Activated CD4-positive, alpha-beta T cell treated with anti-CD3 and anti-CD28 coated beads, Interleukin-2, amount 10 ng/mL, durations not matched to agents 7 days and 5 days (primary cell): ENCODE measurements around the gene CLCN7. TPM values are rescaled to one million over a fixed set of nuclear protein-coding genes. Genes with fewer than 3 reads are reported as not detected.

Experiments used
- CTCF ChIA-PET: fragments of 350-600 bp; sonication (Branson Sonifier 250); formaldehyde crosslinking; loops from one replicate; lab custom pipeline; 2021; ENCODE audit warnings: antibody characterized with exemption; lab: Charles Lee
- POLR2A ChIA-PET: fragments of 350-600 bp; sonication (Branson Sonifier 250); formaldehyde crosslinking; loops from one replicate; lab custom pipeline; 2021; ENCODE audit warnings: antibody characterized with exemption; lab: Charles Lee
- DNase-seq: peaks from one replicate; pipeline ENCODE4 v3.0.0-alpha.2; 2020
- H3K27ac Mint-ChIP-seq: one replicate; pipeline ENCODE4 v1.8.0; 2021; ENCODE audit warnings: mild to moderate bottlenecking, moderate library complexity, mixed read lengths
- H3K27me3 Mint-ChIP-seq: one replicate; pipeline ENCODE4 v1.8.0; 2021; ENCODE audit warnings: mixed read lengths
- H3K36me3 Mint-ChIP-seq: one replicate; pipeline ENCODE4 v1.8.0; 2021; ENCODE audit warnings: low read depth, mixed read lengths
- H3K4me1 Mint-ChIP-seq: one replicate; pipeline ENCODE4 v1.8.0; 2021; ENCODE audit warnings: mixed read lengths
- H3K4me3 Mint-ChIP-seq: one replicate; pipeline ENCODE4 v1.8.0; 2021; ENCODE audit warnings: mild to moderate bottlenecking, moderate library complexity, mixed read lengths
- H3K9me3 Mint-ChIP-seq: one replicate; pipeline ENCODE4 v1.8.0; 2021; ENCODE audit warnings: mixed read lengths
- total RNA-seq, 2 experiments: library from RNA; stranded (reverse); gene quantifications; one replicate each; pipeline ENCODE4 v1.2.3, GENCODE V29; 2021

Gene CLCN7
- total RNA-seq, 2 experiments from 2014 or later, result 58.3 to 64.0 TPM

- Mint-ChIP-seq H3K9me3 (no peaks in the 10 kb centered on the region), H3K27ac (peak overlapping the region; percentile 68), H3K4me1 (peaks cover 40% of the 10 kb centered on the region), H3K36me3 (peaks cover 8% of the 10 kb centered on the region), H3K4me3 (no peak overlapping the region), H3K27me3 (no peaks in the 10 kb centered on the region)
- ChIA-PET POLR2A (no interaction called here), CTCF (interaction anchor here (0.8 kb wide), 1 partner anchor 9 kb away, joined by 4 read pairs; no protein-coding TSS in a partner anchor)
- no peak for DNase-seq
Measured at GRCh38 chr16:1416521-1416941, 58.3 kb downstream of the CLCN7 start.

- peak; percentile 87 for DNase-seq
- CTCF ChIA-PET, result interaction anchor here (1.1 to 1.2 kb wide), 2 partner anchors 27 to 52 kb away, joined by 3 to 4 read pairs; no protein-coding TSS in a partner anchor
- POLR2A ChIA-PET, result no interaction called here
- Mint-ChIP-seq H3K27me3 (no peaks in the 10 kb centered on the region), H3K27ac (peak within 1 kb of the TSS; percentile 92), H3K4me3 (peak within 1 kb of the TSS; percentile 81), H3K36me3 (peaks cover 7% of the 10 kb centered on the region), H3K9me3 (no peaks in the 10 kb centered on the region), H3K4me1 (peaks cover 27% of the 10 kb centered on the region)
Measured at GRCh38 chr16:1414532-1415260, 60.1 kb downstream of the CLCN7 start, which contains the start of gene UNKL. Gene UNKL (minus strand): TSS chr16:1414704. CDS start chr16:1414691, 13 bp downstream.

- peak; percentile 67 for DNase-seq
- H3K27ac Mint-ChIP-seq, result peak overlapping the region; percentile 92
- H3K36me3 Mint-ChIP-seq, result peaks cover 7% of the 10 kb centered on the region
- H3K4me1 Mint-ChIP-seq, result peaks cover 27% of the 10 kb centered on the region
- no peaks in the 10 kb centered on the region for H3K9me3 Mint-ChIP-seq
- H3K27me3 Mint-ChIP-seq, result no peaks in the 10 kb centered on the region
- CTCF ChIA-PET, result interaction anchor here (0.8 kb wide), 1 partner anchor 60 kb away, joined by 3 read pairs; no protein-coding TSS in a partner anchor
- H3K4me3 Mint-ChIP-seq, result peak overlapping the region; percentile 81
- POLR2A ChIA-PET, result no interaction called here
Measured at GRCh38 chr16:1413684-1414531, 60.9 kb downstream of the CLCN7 start.

GRCh38 chr16:1412847-1413246 is 62.0 kb downstream of the CLCN7 start:
- DNase-seq, result no peak

GRCh38 chr16:1408171-1408837 is 66.5 kb downstream of the CLCN7 start:
- peak; percentile 93 for DNase-seq
- Mint-ChIP-seq H3K9me3 (no peaks in the 10 kb centered on the region), H3K4me1 (peaks cover 15% of the 10 kb centered on the region), H3K27me3 (no peaks in the 10 kb centered on the region), H3K36me3 (peaks cover 4% of the 10 kb centered on the region), H3K4me3 (peak overlapping the region; percentile 61), H3K27ac (peak overlapping the region; percentile 19)
- ChIA-PET POLR2A (no interaction called here), CTCF (interaction anchor here (0.7 to 1.7 kb wide), 2 partner anchors 12 to 508 kb away, joined by 3 to 4 read pairs; no protein-coding TSS in a partner anchor)

More at GRCh38 chr16:1412847-1413246, 62.0 kb downstream of the CLCN7 start:
- H3K4me1 Mint-ChIP-seq, result peaks cover 23% of the 10 kb centered on the region
- H3K36me3 Mint-ChIP-seq, result peaks cover 4% of the 10 kb centered on the region
- no peaks in the 10 kb centered on the region for H3K9me3 Mint-ChIP-seq
- peak overlapping the region; percentile 31 for H3K27ac Mint-ChIP-seq
- peak overlapping the region; percentile 27 for H3K4me3 Mint-ChIP-seq
- no peaks in the 10 kb centered on the region for H3K27me3 Mint-ChIP-seq
- CTCF ChIA-PET, result interaction anchor here (0.7 to 1.1 kb wide), 3 partner anchors 22 to 196 kb away, joined by 3 read pairs; no protein-coding TSS in a partner anchor
- POLR2A ChIA-PET, result no interaction called here

GRCh38 chr16:1407753-1408152 is 67.1 kb downstream of the CLCN7 start:
- DNase-seq, result no peak
- CTCF ChIA-PET, result interaction anchor here (0.7 to 1.7 kb wide), 3 partner anchors 9 to 523 kb away, joined by 3 to 4 read pairs (median 4); no protein-coding TSS in a partner anchor
- Mint-ChIP-seq H3K4me1 (peaks cover 14% of the 10 kb centered on the region), H3K9me3 (no peaks in the 10 kb centered on the region), H3K4me3 (peak overlapping the region; percentile 61), H3K27ac (peak overlapping the region; percentile 41), H3K27me3 (no peaks in the 10 kb centered on the region), H3K36me3 (peaks cover 6% of the 10 kb centered on the region)
- POLR2A ChIA-PET, result no interaction called here

GRCh38 chr16:1403733-1404132 is 71.1 kb downstream of the CLCN7 start:
- POLR2A ChIA-PET, result no interaction called here
- Mint-ChIP-seq H3K4me1 (peaks cover 5% of the 10 kb centered on the region), H3K27ac (no peak overlapping the region), H3K4me3 (no peak overlapping the region), H3K36me3 (peaks cover 2% of the 10 kb centered on the region), H3K9me3 (no peaks in the 10 kb centered on the region), H3K27me3 (no peaks in the 10 kb centered on the region)
- no peak for DNase-seq
- CTCF ChIA-PET, result interaction anchor here (1.6 kb wide), 1 partner anchor 25 kb away, joined by 3 read pairs; no protein-coding TSS in a partner anchor

GRCh38 chr16:1403036-1403435 is 71.8 kb downstream of the CLCN7 start:
- POLR2A ChIA-PET, result no interaction called here
- Mint-ChIP-seq H3K9me3 (no peaks in the 10 kb centered on the region), H3K27me3 (no peaks in the 10 kb centered on the region), H3K27ac (no peak overlapping the region), H3K4me1 (peaks cover 4% of the 10 kb centered on the region), H3K4me3 (no peak overlapping the region), H3K36me3 (peaks cover 2% of the 10 kb centered on the region)
- no peak for DNase-seq
- CTCF ChIA-PET, result interaction anchor here (1.6 kb wide), 1 partner anchor 26 kb away, joined by 3 read pairs; no protein-coding TSS in a partner anchor

- no peaks in the 10 kb centered on the region for H3K4me1 Mint-ChIP-seq
- no peaks in the 10 kb centered on the region for H3K27me3 Mint-ChIP-seq
- peaks cover 2% of the 10 kb centered on the region for H3K36me3 Mint-ChIP-seq
- H3K27ac Mint-ChIP-seq, result no peak overlapping the region
- POLR2A ChIA-PET, result no interaction called here
- CTCF ChIA-PET, result interaction anchor here (1.1 kb wide), 1 partner anchor 304 kb away, joined by 3 read pairs; the partner anchor contains the start of gene MAPK8IP3
- no peak for DNase-seq
- no peak overlapping the region for H3K4me3 Mint-ChIP-seq
- H3K9me3 Mint-ChIP-seq, result no peaks in the 10 kb centered on the region
Measured at GRCh38 chr16:1401758-1402154, 73.1 kb downstream of the CLCN7 start.

- Mint-ChIP-seq H3K27me3 (no peaks in the 10 kb centered on the region), H3K36me3 (peaks cover 2% of the 10 kb centered on the region), H3K4me1 (no peaks in the 10 kb centered on the region), H3K9me3 (no peaks in the 10 kb centered on the region), H3K4me3 (no peak overlapping the region), H3K27ac (no peak overlapping the region)
- DNase-seq, result no peak
- ChIA-PET CTCF (interaction anchor here (1.1 kb wide), 1 partner anchor 305 kb away, joined by 3 read pairs; the partner anchor contains the start of gene MAPK8IP3), POLR2A (no interaction called here)
Measured at GRCh38 chr16:1401061-1401757, 73.6 kb downstream of the CLCN7 start.

- no peaks in the 10 kb centered on the region for H3K4me1 Mint-ChIP-seq
- H3K27ac Mint-ChIP-seq, result peak overlapping the region; percentile 5
- peaks cover 2% of the 10 kb centered on the region for H3K36me3 Mint-ChIP-seq
- H3K4me3 Mint-ChIP-seq, result no peak overlapping the region
- ChIA-PET CTCF (no interaction called here), POLR2A (no interaction called here)
- H3K9me3 Mint-ChIP-seq, result no peaks in the 10 kb centered on the region
- H3K27me3 Mint-ChIP-seq, result no peaks in the 10 kb centered on the region
- DNase-seq, result no peak
Measured at GRCh38 chr16:1398826-1399581, 75.8 kb downstream of the CLCN7 start.
